Thoracic aorta (tissue), 2 donors: ENCODE data around the gene CCL5. TPM values are rescaled to one million over a fixed set of nuclear protein-coding genes. Genes with fewer than 3 reads are reported as not detected.
"Not testable (repeated sequence)": the region's sequence is repeated elsewhere in the genome, so short reads cannot be mapped to it uniquely, and the experiment has no call there.

Experiments
- ATAC-seq: fragments of 150-250 bp; one replicate; pipeline ENCODE4 v1.8.0; 2017; ENCODE audit warnings: low read depth; ENCODE audit not compliant: insufficient number of reproducible peaks, low FRiP score
- DNase-seq: peaks from one replicate; pipeline ENCODE4 v3.0.0-alpha.2; 2020; ENCODE audit warnings: low spot score
- H3K27ac ChIP-seq, 2 donors: fragments of 200-600 bp; sonication (generic); 1 replicate in 1 of 2; 2 replicates in 1 of 2; pipeline ENCODE4 v1.5.1; 2016; ENCODE audit warnings: mild to moderate bottlenecking in 2 of 2, moderate library complexity in 2 of 2
- H3K27me3 ChIP-seq: fragments of 200-600 bp; sonication (generic); replicated peaks from 2 replicates; pipeline ENCODE4 v1.6.0; 2016; ENCODE audit warnings: mild to moderate bottlenecking; ENCODE audit not compliant: insufficient read depth
- H3K36me3 ChIP-seq: fragments of 200-600 bp; sonication (generic); one replicate; pipeline ENCODE4 v1.5.1; 2016
- H3K4me1 ChIP-seq, 2 donors: fragments of 200-600 bp; sonication (generic); 1 replicate in 1 of 2; 2 replicates in 1 of 2; pipeline versions ENCODE4 v1.5.1 to v1.6.0; 2016; ENCODE audit warnings: low read depth in 2 of 2, mild to moderate bottlenecking in 1 of 2; ENCODE audit not compliant: control insufficient read depth in 1 of 2
- H3K4me3 ChIP-seq: fragments of 200-600 bp; sonication (generic); 2 replicates; pipeline ENCODE4 v1.5.1; 2016; ENCODE audit warnings: mild to moderate bottlenecking
- H3K9me3 ChIP-seq: fragments of 200-600 bp; sonication (generic); 2 replicates; pipeline ENCODE4 v1.5.1; 2016
- total RNA-seq, 2 donors: library from RNA; depleted of rRNA; stranded (reverse); fragments of >200 nt; gene quantifications; one replicate each; pipeline versions ENCODE4 v1.1.0 to v1.2.3, GENCODE V29; 2016
- TF ChIP-seq, protein P1 (sequence below): fragments of 200-600 bp; sonication (generic); IDR thresholded peaks from one replicate; pipeline ENCODE4 v1.5.1; 2019; ENCODE audit warnings: antibody characterized with exemption

Gene CCL5
- total RNA-seq, 2 donors from 2014 or later: 6.2 to 7.1 TPM

- Histone ChIP-seq H3K9me3 (no peaks in the 10 kb centered on the region), H3K27ac (no peak overlapping the region), H3K4me1 (no peaks in the 10 kb centered on the region), H3K27me3 (no peaks in the 10 kb centered on the region), H3K36me3 (no peaks in the 10 kb centered on the region), H3K4me3 (no peak overlapping the region)
- no peak for ATAC-seq
- DNase-seq: no peak
- TF ChIP-seq, protein P1, sequence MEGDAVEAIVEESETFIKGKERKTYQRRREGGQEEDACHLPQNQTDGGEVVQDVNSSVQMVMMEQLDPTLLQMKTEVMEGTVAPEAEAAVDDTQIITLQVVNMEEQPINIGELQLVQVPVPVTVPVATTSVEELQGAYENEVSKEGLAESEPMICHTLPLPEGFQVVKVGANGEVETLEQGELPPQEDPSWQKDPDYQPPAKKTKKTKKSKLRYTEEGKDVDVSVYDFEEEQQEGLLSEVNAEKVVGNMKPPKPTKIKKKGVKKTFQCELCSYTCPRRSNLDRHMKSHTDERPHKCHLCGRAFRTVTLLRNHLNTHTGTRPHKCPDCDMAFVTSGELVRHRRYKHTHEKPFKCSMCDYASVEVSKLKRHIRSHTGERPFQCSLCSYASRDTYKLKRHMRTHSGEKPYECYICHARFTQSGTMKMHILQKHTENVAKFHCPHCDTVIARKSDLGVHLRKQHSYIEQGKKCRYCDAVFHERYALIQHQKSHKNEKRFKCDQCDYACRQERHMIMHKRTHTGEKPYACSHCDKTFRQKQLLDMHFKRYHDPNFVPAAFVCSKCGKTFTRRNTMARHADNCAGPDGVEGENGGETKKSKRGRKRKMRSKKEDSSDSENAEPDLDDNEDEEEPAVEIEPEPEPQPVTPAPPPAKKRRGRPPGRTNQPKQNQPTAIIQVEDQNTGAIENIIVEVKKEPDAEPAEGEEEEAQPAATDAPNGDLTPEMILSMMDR: no peak
Measured at GRCh38 chr17:35903451-35903850, 23.3 kb upstream of the CCL5 start.

DNA sequence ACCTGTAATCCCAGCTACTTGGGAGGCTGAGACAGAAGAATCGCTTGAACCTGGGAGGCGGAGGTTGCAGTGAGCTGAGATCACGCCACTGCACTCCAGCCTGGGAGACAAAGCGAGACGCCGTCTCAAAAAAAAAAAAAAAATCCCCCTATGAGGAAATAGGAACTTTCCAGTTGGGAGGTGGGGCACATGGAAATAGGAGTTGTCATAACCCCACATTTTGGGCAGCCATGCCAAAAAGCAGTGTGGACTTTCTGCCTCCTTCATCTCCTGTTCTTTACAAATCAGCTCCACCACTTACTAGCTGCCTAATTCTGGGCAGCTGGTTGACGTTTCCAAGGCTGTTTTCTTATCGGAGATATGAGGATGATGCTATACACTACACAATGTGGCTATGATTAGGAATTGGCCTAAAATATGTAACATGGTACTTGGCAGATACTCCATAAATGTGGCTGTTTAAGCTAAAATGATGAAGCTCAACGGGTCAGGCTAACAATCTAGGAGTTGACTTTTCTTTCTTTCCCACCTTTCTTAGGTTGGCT, 21.5 kb upstream of the CCL5 start:
- H3K36me3 ChIP-seq: no peaks in the 10 kb centered on the region
- H3K27ac ChIP-seq: no peak overlapping the region
- no peak overlapping the region for H3K4me3 ChIP-seq
- H3K9me3 ChIP-seq: no peaks in the 10 kb centered on the region
- H3K27me3 ChIP-seq: no peaks in the 10 kb centered on the region
- no peak for ATAC-seq
- TF ChIP-seq, protein P1: no peak
- H3K4me1 ChIP-seq: no peaks in the 10 kb centered on the region
- DNase-seq: no peak

DNA sequence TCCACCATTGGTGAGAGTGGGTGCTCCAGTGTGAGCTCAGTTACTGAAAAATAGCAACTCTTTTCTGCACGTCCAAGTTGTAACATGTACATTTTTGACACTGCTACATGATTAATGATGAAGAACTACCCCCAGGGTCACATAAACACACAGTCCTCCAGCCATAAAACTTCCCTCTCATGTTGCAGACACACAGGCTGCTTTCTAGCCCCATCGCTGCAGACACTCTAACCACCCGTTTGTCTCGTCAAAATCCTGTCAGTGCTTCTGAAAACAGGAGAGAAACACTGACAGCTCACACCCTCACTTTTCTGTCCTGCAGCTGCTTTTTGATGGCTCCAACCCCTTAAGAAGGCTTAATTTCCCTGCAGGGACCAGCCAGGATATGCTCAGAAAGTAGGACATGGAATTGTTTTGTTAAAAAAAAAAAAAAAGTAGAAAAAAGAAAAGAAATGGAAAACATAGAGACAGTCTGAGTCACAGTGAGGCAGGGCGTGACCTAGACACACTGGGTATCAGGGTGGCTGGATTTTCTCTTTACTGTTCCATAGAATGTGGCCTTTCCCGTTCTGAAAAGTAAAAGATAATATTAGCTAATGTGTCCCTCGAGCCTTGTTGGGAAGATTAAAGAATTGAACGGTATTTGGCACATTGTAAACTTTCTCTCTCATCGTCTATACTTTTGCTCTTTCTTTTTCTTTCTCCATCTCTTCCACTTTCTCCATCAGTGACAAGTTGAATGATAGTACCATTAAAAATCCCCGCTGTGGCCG, 20.7 kb upstream of the CCL5 start:
- H3K36me3 ChIP-seq: no peaks in the 10 kb centered on the region
- TF ChIP-seq, protein P1: no peak
- DNase-seq (no peak), ATAC-seq (no peak)
- no peak overlapping the region for H3K27ac ChIP-seq
- H3K4me1 ChIP-seq: no peaks in the 10 kb centered on the region
- no peak overlapping the region for H3K4me3 ChIP-seq
- no peaks in the 10 kb centered on the region for H3K9me3 ChIP-seq
- no peaks in the 10 kb centered on the region for H3K27me3 ChIP-seq

DNA sequence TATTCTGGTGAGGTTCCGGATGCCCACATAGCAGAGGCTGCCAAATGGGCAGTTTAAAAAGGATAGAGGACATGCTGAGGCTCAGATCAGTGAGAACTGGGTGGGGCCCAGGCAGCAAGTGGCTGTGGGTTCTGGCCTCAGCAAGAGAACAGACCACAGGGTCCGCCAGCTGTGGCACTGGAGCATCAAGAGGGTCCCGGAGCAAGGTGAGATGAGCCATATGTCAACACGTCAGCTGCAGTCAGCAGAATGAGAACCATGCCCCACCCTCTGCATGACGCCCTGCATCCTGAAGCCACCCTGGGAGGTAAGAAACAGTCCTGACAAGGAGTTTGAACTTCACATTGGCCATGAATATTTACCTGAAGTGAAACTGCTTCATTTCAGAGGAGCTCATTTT, 20.1 kb upstream of the CCL5 start:
- TF ChIP-seq, protein P1: no peak
- ATAC-seq (no peak), DNase-seq (no peak)
- Histone ChIP-seq H3K4me1 (no peaks in the 10 kb centered on the region), H3K27me3 (no peaks in the 10 kb centered on the region), H3K27ac (no peak overlapping the region), H3K4me3 (no peak overlapping the region), H3K9me3 (no peaks in the 10 kb centered on the region), H3K36me3 (no peaks in the 10 kb centered on the region)

GRCh38 chr17:35898283-35899070, 18.3 kb upstream of the CCL5 start:
- no peaks in the 10 kb centered on the region for H3K9me3 ChIP-seq
- no peaks in the 10 kb centered on the region for H3K4me1 ChIP-seq
- TF ChIP-seq, protein P1: no peak
- H3K27me3 ChIP-seq: no peaks in the 10 kb centered on the region
- no peak for DNase-seq
- H3K4me3 ChIP-seq: no peak overlapping the region
- H3K27ac ChIP-seq: no peak overlapping the region
- no peak for ATAC-seq
- no peaks in the 10 kb centered on the region for H3K36me3 ChIP-seq

DNA sequence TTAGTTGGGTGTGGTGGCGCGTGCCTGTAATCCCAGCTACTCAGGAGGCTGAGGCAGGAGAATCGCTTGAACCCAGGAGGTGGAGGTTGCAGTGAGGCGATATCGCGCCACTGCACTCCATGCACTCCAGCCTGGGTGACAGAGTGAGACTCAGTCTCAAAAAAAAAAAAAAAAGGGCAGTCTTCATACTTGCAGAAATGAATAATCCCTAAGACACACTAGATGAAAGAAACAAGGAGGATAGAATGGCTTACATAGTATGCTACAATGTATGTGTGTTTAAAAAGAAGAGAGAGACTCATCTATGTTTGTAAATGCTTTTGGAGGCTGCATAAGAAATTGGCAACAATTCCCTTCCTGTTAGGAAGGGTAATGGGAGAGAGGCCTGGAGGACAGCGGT, 17.6 kb upstream of the CCL5 start:
- H3K27ac ChIP-seq, ATAC-seq, DNase-seq, H3K4me3 ChIP-seq, H3K4me1 ChIP-seq, H3K9me3 ChIP-seq, H3K36me3 ChIP-seq, H3K27me3 ChIP-seq: not testable (repeated sequence)
